Neuron (in vitro differentiated cells): ENCODE measurements around the gene MSANTD7.
"Not testable (repeated sequence)": the region's sequence is repeated elsewhere in the genome, so short reads cannot be mapped to it uniquely, and the experiment has no call there.

Experiments used
- H2AFZ ChIP-seq: one replicate; pipeline ENCODE4 v1.6.1; 2013; ENCODE audit warnings: low read depth, mild to moderate bottlenecking, inconsistent platforms, low read length, moderate library complexity
- H3K27me3 ChIP-seq: one replicate; pipeline ENCODE4 v1.6.1; 2013; ENCODE audit warnings: low read length; ENCODE audit not compliant: insufficient read depth
- H3K36me3 ChIP-seq: one replicate; pipeline ENCODE4 v1.6.1; 2013; ENCODE audit warnings: low read length; ENCODE audit not compliant: insufficient read depth
- H3K4me1 ChIP-seq: one replicate; pipeline ENCODE4 v1.6.1; 2013; ENCODE audit warnings: low read length; ENCODE audit not compliant: insufficient read depth
- H3K4me3 ChIP-seq: 2 replicates; pipeline ENCODE4 v1.5.1; 2013; ENCODE audit warnings: mild to moderate bottlenecking, low read length, moderate library complexity
- H3K9me3 ChIP-seq: one replicate; pipeline ENCODE4 v1.6.1; 2013; ENCODE audit warnings: low read length

Gene MSANTD7

DNA sequence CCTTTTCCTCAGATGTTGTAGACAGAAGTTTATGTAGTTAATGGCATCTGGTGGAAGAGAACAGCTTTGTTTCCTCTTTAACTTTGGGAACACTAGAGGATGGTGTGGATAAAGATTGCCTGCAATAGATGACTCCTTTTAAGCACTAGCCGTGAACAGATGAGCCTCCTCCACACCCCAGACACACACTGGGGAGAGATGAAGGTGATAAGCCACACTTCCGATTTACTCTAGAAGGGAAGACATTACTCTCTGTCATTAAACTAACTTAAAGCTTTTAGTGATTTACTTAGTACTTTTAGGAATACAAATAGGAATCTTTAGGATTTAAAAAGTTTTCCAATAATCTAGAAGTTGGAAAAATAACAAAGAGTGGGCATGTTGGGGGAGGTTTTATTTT lies 6.8 kb downstream of the MSANTD7 start:
- no peak overlapping the region for H3K4me3 ChIP-seq

GRCh38 chr10:14852236-14852635 lies 14.1 kb downstream of the MSANTD7 start:
- no peaks in the 10 kb centered on the region for H3K27me3 ChIP-seq
- H3K4me3 ChIP-seq: no peak overlapping the region
- no peaks in the 10 kb centered on the region for H3K9me3 ChIP-seq
- H3K36me3 ChIP-seq: peaks cover 41% of the 10 kb centered on the region
- no peaks in the 10 kb centered on the region for H3K4me1 ChIP-seq
- H2AFZ ChIP-seq: no peak overlapping the region

More for the DNA sequence above, 6.8 kb downstream of the MSANTD7 start:
- Histone ChIP-seq H3K4me1 (peaks cover 3% of the 10 kb centered on the region), H3K36me3 (peaks cover 64% of the 10 kb centered on the region), H3K27me3 (no peaks in the 10 kb centered on the region), H2AFZ (no peak overlapping the region), H3K9me3 (no peaks in the 10 kb centered on the region)

- Histone ChIP-seq H3K4me1 (no peaks in the 10 kb centered on the region), H3K27me3 (no peaks in the 10 kb centered on the region), H3K36me3 (peaks cover 39% of the 10 kb centered on the region), H3K4me3 (no peak overlapping the region), H3K9me3 (no peaks in the 10 kb centered on the region), H2AFZ (no peak overlapping the region)
Observed at GRCh38 chr10:14855453-14855852, 17.3 kb downstream of the MSANTD7 start.

- Histone ChIP-seq H3K36me3 (peaks cover 33% of the 10 kb centered on the region), H3K4me1 (no peaks in the 10 kb centered on the region), H2AFZ (no peak overlapping the region)
Observed at GRCh38 chr10:14858338-14858960, 20.3 kb downstream of the MSANTD7 start.

GRCh38 chr10:14859043-14859442 lies 20.9 kb downstream of the MSANTD7 start:
- Histone ChIP-seq H3K27me3 (no peaks in the 10 kb centered on the region), H3K4me3 (no peak overlapping the region), H3K36me3 (peaks cover 32% of the 10 kb centered on the region), H3K4me1 (no peaks in the 10 kb centered on the region), H3K9me3 (no peaks in the 10 kb centered on the region), H2AFZ (no peak overlapping the region)

More at GRCh38 chr10:14858338-14858960, 20.3 kb downstream of the MSANTD7 start:
- no peak overlapping the region for H3K4me3 ChIP-seq
- H3K9me3 ChIP-seq: no peaks in the 10 kb centered on the region
- H3K27me3 ChIP-seq: no peaks in the 10 kb centered on the region

DNA sequence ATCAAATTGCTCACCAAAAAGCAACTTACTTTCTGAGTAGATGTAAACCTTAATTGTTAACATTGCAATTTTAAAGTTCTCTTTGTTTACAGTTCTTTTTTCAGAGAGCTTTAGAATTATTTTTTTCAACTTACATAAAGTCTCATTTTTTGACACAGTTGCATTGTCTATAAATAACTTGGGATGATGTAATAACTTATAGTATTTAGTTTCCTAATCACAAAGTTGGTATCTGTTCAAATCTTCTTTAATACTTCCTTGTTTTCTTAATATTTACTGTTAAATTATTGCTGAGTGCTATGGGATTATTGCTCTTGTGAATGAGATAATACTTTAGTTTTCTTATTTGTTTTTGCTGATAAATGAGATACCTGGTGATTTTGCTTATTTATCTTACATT lies 21.7 kb downstream of the MSANTD7 start:
- H3K36me3 ChIP-seq: peaks cover 26% of the 10 kb centered on the region
- H3K9me3 ChIP-seq: no peaks in the 10 kb centered on the region
- H3K4me3 ChIP-seq: no peak overlapping the region
- no peaks in the 10 kb centered on the region for H3K27me3 ChIP-seq
- H3K4me1 ChIP-seq: no peaks in the 10 kb centered on the region
- H2AFZ ChIP-seq: no peak overlapping the region

GRCh38 chr10:14860791-14861190 lies 22.7 kb downstream of the MSANTD7 start:
- Histone ChIP-seq H3K36me3 (peaks cover 24% of the 10 kb centered on the region), H3K4me3 (no peak overlapping the region), H2AFZ (no peak overlapping the region), H3K9me3 (no peaks in the 10 kb centered on the region), H3K27me3 (no peaks in the 10 kb centered on the region), H3K4me1 (no peaks in the 10 kb centered on the region)

GRCh38 chr10:14864466-14864865 lies 26.4 kb downstream of the MSANTD7 start:
- not testable (repeated sequence) for H3K27me3 ChIP-seq, H3K4me3 ChIP-seq, H2AFZ ChIP-seq, H3K9me3 ChIP-seq, H3K4me1 ChIP-seq
- H3K36me3 ChIP-seq: peaks cover 30% of the 10 kb centered on the region

GRCh38 chr10:14864871-14865270 lies 26.8 kb downstream of the MSANTD7 start:
- peaks cover 32% of the 10 kb centered on the region for H3K36me3 ChIP-seq
- H3K4me1 ChIP-seq, H3K27me3 ChIP-seq, H3K9me3 ChIP-seq, H3K4me3 ChIP-seq, H2AFZ ChIP-seq: not testable (repeated sequence)

GRCh38 chr10:14873090-14873760 lies 35.1 kb downstream of the MSANTD7 start:
- Histone ChIP-seq H3K9me3 (no peaks in the 10 kb centered on the region), H3K4me3 (no peak overlapping the region), H3K27me3 (no peaks in the 10 kb centered on the region), H3K36me3 (peaks cover 23% of the 10 kb centered on the region), H3K4me1 (peaks cover 9% of the 10 kb centered on the region), H2AFZ (no peak overlapping the region)

GRCh38 chr10:14875941-14876340 lies 37.8 kb downstream of the MSANTD7 start:
- Histone ChIP-seq H3K27me3 (no peaks in the 10 kb centered on the region), H3K9me3 (no peaks in the 10 kb centered on the region), H3K4me1 (peaks cover 18% of the 10 kb centered on the region), H3K36me3 (peaks cover 8% of the 10 kb centered on the region), H2AFZ (no peak overlapping the region), H3K4me3 (no peak overlapping the region)

DNA sequence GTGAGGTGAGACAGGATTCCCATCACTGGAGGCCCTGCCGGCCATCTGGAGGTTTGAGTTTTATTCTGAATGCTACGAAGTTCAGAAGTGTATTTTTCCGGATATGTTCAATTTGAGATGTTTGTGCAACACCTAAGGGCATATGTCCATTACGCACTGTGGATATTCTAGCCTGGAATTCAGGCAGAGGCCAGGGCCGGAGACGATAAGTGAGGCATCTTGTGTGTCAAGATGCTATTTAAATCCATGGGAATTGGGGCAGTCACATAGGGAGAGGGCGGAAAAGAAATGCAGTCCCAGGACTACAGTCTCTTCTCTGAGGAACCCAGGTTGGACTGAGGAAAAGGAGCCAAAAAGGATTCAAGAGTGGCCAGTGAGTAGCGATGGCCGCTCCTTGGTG lies 38.7 kb downstream of the MSANTD7 start:
- H3K36me3 ChIP-seq: peaks cover 8% of the 10 kb centered on the region
- H2AFZ ChIP-seq: no peak overlapping the region
- peak overlapping the region; percentile 86 for H3K4me3 ChIP-seq
- H3K27me3 ChIP-seq: no peaks in the 10 kb centered on the region
- H3K4me1 ChIP-seq: peaks cover 18% of the 10 kb centered on the region
- no peaks in the 10 kb centered on the region for H3K9me3 ChIP-seq

DNA sequence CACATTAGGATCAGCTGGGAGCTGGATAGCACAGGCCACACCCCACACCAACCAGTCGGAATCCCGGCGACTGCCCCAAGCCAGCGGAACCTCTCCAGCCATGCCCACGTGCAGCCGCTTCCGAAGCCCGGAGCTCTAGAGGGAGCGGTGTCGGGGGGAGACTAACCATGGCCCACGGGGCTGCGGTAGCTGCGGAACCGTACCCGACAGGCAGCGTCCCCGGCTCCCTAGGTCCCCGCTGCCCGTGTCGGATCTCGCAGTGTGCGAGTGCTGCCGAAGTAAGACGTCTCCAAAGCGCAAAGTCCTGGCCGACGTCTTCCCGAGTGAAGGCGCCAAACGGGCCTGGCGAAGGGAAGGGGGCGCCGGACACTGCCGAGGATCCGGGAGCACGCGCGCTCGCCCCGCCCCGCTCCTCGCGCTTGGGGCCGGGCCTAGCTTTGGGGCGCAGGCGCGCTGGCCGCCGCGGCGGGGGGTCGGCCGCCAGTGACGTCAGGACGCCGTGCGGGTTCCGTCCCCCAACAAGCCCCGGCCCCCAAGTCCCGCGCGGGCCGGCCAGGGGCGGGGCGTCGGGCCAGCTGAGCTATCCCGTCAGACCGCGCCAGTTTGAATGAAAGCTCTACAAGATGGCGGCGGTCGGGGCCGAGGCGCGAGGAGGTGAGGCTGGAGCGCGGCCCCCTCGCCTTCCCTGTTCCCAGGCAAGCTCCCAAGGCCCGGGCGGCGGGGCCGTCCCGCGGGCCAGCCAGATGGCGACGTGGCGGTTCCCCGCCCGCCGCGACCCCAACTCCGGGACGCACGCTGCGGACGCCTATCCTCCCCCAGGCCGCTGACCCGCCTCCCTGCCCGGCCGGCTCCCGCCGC lies 40.4 kb downstream of the MSANTD7 start, which contains the start of gene SUV39H2:
Gene SUV39H2 (plus strand): TSS at position 601 of the 858 bp plus-strand sequence. CDS start 23 bp downstream, at position 624.
- H3K27me3 ChIP-seq: no peaks in the 10 kb centered on the region
- peaks cover 10% of the 10 kb centered on the region for H3K36me3 ChIP-seq
- H2AFZ ChIP-seq: peak within 1 kb of the TSS; percentile 86
- no peaks in the 10 kb centered on the region for H3K9me3 ChIP-seq
- peaks cover 18% of the 10 kb centered on the region for H3K4me1 ChIP-seq
- peak within 1 kb of the TSS; percentile 86 for H3K4me3 ChIP-seq
